Measurements from ENCODE around the gene SYK.
"Not testable (repeated sequence)": the region's sequence is repeated elsewhere in the genome, so short reads cannot be mapped to it uniquely, and the experiment has no call there.

Gene SYK

GRCh38 chr9:90775657-90776056 lies 26.0 kb upstream of the SYK start:
- Histone ChIP-seq H3K36me3 (ENCODE audit: control insufficient read depth, low read depth, low read length) (no peaks in the 10 kb centered on the region), H3K9ac (ENCODE audit: low read length) (no peak overlapping the region), H3K4me1 (ENCODE audit: control insufficient read depth, low read depth, low read length) (peaks cover 17% of the 10 kb centered on the region), H3K9me3 (ENCODE audit: control insufficient read depth, low read depth, low read length) (no peaks in the 10 kb centered on the region), H3K27me3 (ENCODE audit: control insufficient read depth, insufficient read depth, low read length) (no peaks in the 10 kb centered on the region), H3K27ac (ENCODE audit: low read length) (no peak overlapping the region), H3K4me3 (ENCODE audit: low read length) (no peak overlapping the region)

GRCh38 chr9:90778746-90779145 lies 22.9 kb upstream of the SYK start:
- Histone ChIP-seq H3K36me3 (ENCODE audit: control insufficient read depth, low read depth, low read length) (no peaks in the 10 kb centered on the region), H3K4me3 (ENCODE audit: low read length) (no peak overlapping the region), H3K27me3 (ENCODE audit: control insufficient read depth, insufficient read depth, low read length) (no peaks in the 10 kb centered on the region), H3K9me3 (ENCODE audit: control insufficient read depth, low read depth, low read length) (no peaks in the 10 kb centered on the region), H3K4me1 (ENCODE audit: control insufficient read depth, low read depth, low read length) (peaks cover 36% of the 10 kb centered on the region), H3K27ac (ENCODE audit: low read length) (no peak overlapping the region), H3K9ac (ENCODE audit: low read length) (no peak overlapping the region)

GRCh38 chr9:90783552-90783951 lies 18.1 kb upstream of the SYK start:
- no peaks in the 10 kb centered on the region for H3K36me3 ChIP-seq (ENCODE audit: control insufficient read depth, low read depth, low read length)
- no peak overlapping the region for H3K27ac ChIP-seq (ENCODE audit: low read length)
- no peak overlapping the region for H3K9ac ChIP-seq (ENCODE audit: low read length)
- H3K4me1 ChIP-seq (ENCODE audit: control insufficient read depth, low read depth, low read length): peaks cover 42% of the 10 kb centered on the region
- no peaks in the 10 kb centered on the region for H3K9me3 ChIP-seq (ENCODE audit: control insufficient read depth, low read depth, low read length)
- H3K27me3 ChIP-seq (ENCODE audit: control insufficient read depth, insufficient read depth, low read length): no peaks in the 10 kb centered on the region
- H3K4me3 ChIP-seq (ENCODE audit: low read length): no peak overlapping the region

- Histone ChIP-seq H3K9me3 (ENCODE audit: control insufficient read depth, low read depth, low read length) (no peaks in the 10 kb centered on the region), H3K9ac (ENCODE audit: low read length) (no peak overlapping the region), H3K27ac (ENCODE audit: low read length) (no peak overlapping the region), H3K4me1 (ENCODE audit: control insufficient read depth, low read depth, low read length) (peaks cover 38% of the 10 kb centered on the region), H3K36me3 (ENCODE audit: control insufficient read depth, low read depth, low read length) (no peaks in the 10 kb centered on the region), H3K27me3 (ENCODE audit: control insufficient read depth, insufficient read depth, low read length) (no peaks in the 10 kb centered on the region), H3K4me3 (ENCODE audit: low read length) (no peak overlapping the region)
Observed at GRCh38 chr9:90783964-90784363, 17.7 kb upstream of the SYK start.

- Histone ChIP-seq H3K9ac (ENCODE audit: low read length) (no peak overlapping the region), H3K4me1 (ENCODE audit: control insufficient read depth, low read depth, low read length) (peaks cover 16% of the 10 kb centered on the region), H3K36me3 (ENCODE audit: control insufficient read depth, low read depth, low read length) (no peaks in the 10 kb centered on the region), H3K27me3 (ENCODE audit: control insufficient read depth, insufficient read depth, low read length) (no peaks in the 10 kb centered on the region), H3K4me3 (ENCODE audit: low read length) (no peak overlapping the region), H3K27ac (ENCODE audit: low read length) (no peak overlapping the region), H3K9me3 (ENCODE audit: control insufficient read depth, low read depth, low read length) (no peaks in the 10 kb centered on the region)
Observed at GRCh38 chr9:90787771-90788460, 13.7 kb upstream of the SYK start.

GRCh38 chr9:90788527-90788926 lies 13.1 kb upstream of the SYK start:
- H3K36me3 ChIP-seq (ENCODE audit: control insufficient read depth, low read depth, low read length); H3K27me3 ChIP-seq (ENCODE audit: control insufficient read depth, insufficient read depth, low read length); H3K27ac ChIP-seq (ENCODE audit: low read length): not testable (repeated sequence)

GRCh38 chr9:90789408-90789807 lies 12.2 kb upstream of the SYK start:
- Histone ChIP-seq H3K27ac (ENCODE audit: low read length) (no peak overlapping the region), H3K27me3 (ENCODE audit: control insufficient read depth, insufficient read depth, low read length) (no peaks in the 10 kb centered on the region), H3K4me1 (ENCODE audit: control insufficient read depth, low read depth, low read length) (peaks cover 1% of the 10 kb centered on the region), H3K36me3 (ENCODE audit: control insufficient read depth, low read depth, low read length) (no peaks in the 10 kb centered on the region), H3K9ac (ENCODE audit: low read length) (no peak overlapping the region), H3K4me3 (ENCODE audit: low read length) (no peak overlapping the region), H3K9me3 (ENCODE audit: control insufficient read depth, low read depth, low read length) (no peaks in the 10 kb centered on the region)

More at GRCh38 chr9:90788527-90788926, 13.1 kb upstream of the SYK start:
- peaks cover 10% of the 10 kb centered on the region for H3K4me1 ChIP-seq (ENCODE audit: control insufficient read depth, low read depth, low read length)
- H3K9me3 ChIP-seq (ENCODE audit: control insufficient read depth, low read depth, low read length); H3K9ac ChIP-seq (ENCODE audit: low read length); H3K4me3 ChIP-seq (ENCODE audit: low read length): not testable (repeated sequence)

- Histone ChIP-seq H3K9ac (ENCODE audit: low read length) (no peak overlapping the region), H3K27ac (ENCODE audit: low read length) (no peak overlapping the region), H3K4me3 (ENCODE audit: low read length) (no peak overlapping the region), H3K27me3 (ENCODE audit: control insufficient read depth, insufficient read depth, low read length) (no peaks in the 10 kb centered on the region), H3K9me3 (ENCODE audit: control insufficient read depth, low read depth, low read length) (no peaks in the 10 kb centered on the region), H3K36me3 (ENCODE audit: control insufficient read depth, low read depth, low read length) (no peaks in the 10 kb centered on the region), H3K4me1 (ENCODE audit: control insufficient read depth, low read depth, low read length) (no peaks in the 10 kb centered on the region)
Observed at GRCh38 chr9:90789862-90790261, 11.8 kb upstream of the SYK start.

GRCh38 chr9:90793024-90793423 lies 8.6 kb upstream of the SYK start:
- not testable (repeated sequence) for H3K4me3 ChIP-seq (ENCODE audit: low read length); H3K27ac ChIP-seq (ENCODE audit: low read length); H3K27me3 ChIP-seq (ENCODE audit: control insufficient read depth, insufficient read depth, low read length); H3K9me3 ChIP-seq (ENCODE audit: control insufficient read depth, low read depth, low read length); H3K36me3 ChIP-seq (ENCODE audit: control insufficient read depth, low read depth, low read length); H3K9ac ChIP-seq (ENCODE audit: low read length); H3K4me1 ChIP-seq (ENCODE audit: control insufficient read depth, low read depth, low read length)

- no peaks in the 10 kb centered on the region for H3K36me3 ChIP-seq (ENCODE audit: control insufficient read depth, low read depth, low read length)
- no peaks in the 10 kb centered on the region for H3K4me1 ChIP-seq (ENCODE audit: control insufficient read depth, low read depth, low read length)
- H3K4me3 ChIP-seq (ENCODE audit: low read length): no peak overlapping the region
- H3K9me3 ChIP-seq (ENCODE audit: control insufficient read depth, low read depth, low read length): no peaks in the 10 kb centered on the region
- H3K27me3 ChIP-seq (ENCODE audit: control insufficient read depth, insufficient read depth, low read length): peaks cover 1% of the 10 kb centered on the region
- H3K9ac ChIP-seq (ENCODE audit: low read length): no peak overlapping the region
- no peak overlapping the region for H3K27ac ChIP-seq (ENCODE audit: low read length)
Observed at GRCh38 chr9:90793729-90794128, 7.9 kb upstream of the SYK start.

- no peaks in the 10 kb centered on the region for H3K4me1 ChIP-seq (ENCODE audit: control insufficient read depth, low read depth, low read length)
- H3K27me3 ChIP-seq (ENCODE audit: control insufficient read depth, insufficient read depth, low read length): peaks cover 10% of the 10 kb centered on the region
- no peak overlapping the region for H3K4me3 ChIP-seq (ENCODE audit: low read length)
- no peaks in the 10 kb centered on the region for H3K36me3 ChIP-seq (ENCODE audit: control insufficient read depth, low read depth, low read length)
- H3K9me3 ChIP-seq (ENCODE audit: control insufficient read depth, low read depth, low read length): no peaks in the 10 kb centered on the region
- H3K27ac ChIP-seq (ENCODE audit: low read length): no peak overlapping the region
- no peak overlapping the region for H3K9ac ChIP-seq (ENCODE audit: low read length)
Observed at GRCh38 chr9:90795084-90795483, 6.5 kb upstream of the SYK start.

- Histone ChIP-seq H3K9ac (ENCODE audit: low read length) (no peak overlapping the region), H3K27ac (ENCODE audit: low read length) (no peak overlapping the region), H3K27me3 (ENCODE audit: control insufficient read depth, insufficient read depth, low read length) (peaks cover 18% of the 10 kb centered on the region), H3K4me1 (ENCODE audit: control insufficient read depth, low read depth, low read length) (no peaks in the 10 kb centered on the region), H3K36me3 (ENCODE audit: control insufficient read depth, low read depth, low read length) (no peaks in the 10 kb centered on the region), H3K9me3 (ENCODE audit: control insufficient read depth, low read depth, low read length) (no peaks in the 10 kb centered on the region), H3K4me3 (ENCODE audit: low read length) (no peak overlapping the region)
Observed at GRCh38 chr9:90795871-90796317, 5.7 kb upstream of the SYK start.

Data from iPS-18a (cell line).